Panc1 (cell line): ENCODE results near the gene FAM90A26.
"Not testable (repeated sequence)": the region's sequence is repeated elsewhere in the genome, so short reads cannot be mapped to it uniquely, and the experiment has no call there.

Source experiments
- CTCF ChIP-seq: fragments of 450-650 bp; IDR thresholded peaks from 2 replicates; pipeline ENCODE4 v1.5.1; 2017; ENCODE audit warnings: mild to moderate bottlenecking
- SIN3A ChIP-seq: IDR thresholded peaks from 2 replicates; pipeline ENCODE4 v1.6.1; 2012; ENCODE audit warnings: low read depth, mild to moderate bottlenecking, low read length, moderate library complexity, borderline replicate concordance; ENCODE audit not compliant: insufficient read depth

GRCh38 chr4:9125601-9126161 is 44.5 kb upstream of the FAM90A26 start:
- peak; percentile 10; the same call in 1 of the 2 replicates for TF ChIP-seq CTCF
- TF ChIP-seq SIN3A = not testable (repeated sequence)
